Left ventricle myocardium inferior (tissue), 1 donor: Measurements from ENCODE around the gene APBA3. TPM values are rescaled to one million over a fixed set of nuclear protein-coding genes. Genes with fewer than 3 reads are reported as not detected.

Experiments used
- DNase-seq: peaks from one replicate; pipeline ENCODE4 v3.0.0-alpha.2; 2020
- H3K27ac ChIP-seq: fragments of 200-600 bp; replicated peaks from 2 replicates; pipeline ENCODE4 v1.8.0; 2021
- H3K27me3 ChIP-seq: fragments of 200-600 bp; 2 replicates; pipeline ENCODE4 v1.8.0; 2021; ENCODE audit warnings: low read depth
- H3K36me3 ChIP-seq: fragments of 200-600 bp; 2 replicates; pipeline ENCODE4 v1.8.0; 2021
- H3K4me1 ChIP-seq: fragments of 200-600 bp; 2 replicates; pipeline ENCODE4 v1.8.0; 2021
- H3K4me3 ChIP-seq: fragments of 200-600 bp; 2 replicates; pipeline ENCODE4 v1.8.0; 2021; ENCODE audit warnings: mild to moderate bottlenecking, moderate library complexity
- H3K9me3 ChIP-seq: fragments of 200-600 bp; replicated peaks from 2 replicates; pipeline ENCODE4 v1.8.0; 2021
- intact Hi-C: fragments of 100-400 bp; cut with micrococcal nuclease; formaldehyde crosslinking; loops from one replicate; pipeline ENCODE4 v1.11.0; 2022
- total RNA-seq: library from RNA; stranded (reverse); fragmentation: NEBNext Ultra II Directional; extraction: Animal tissue kit (Norgen Biotek cat#: 25700); gene quantifications from one replicate; pipeline ENCODE4 v1.2.1, GENCODE V29; 2021
- TF ChIP-seq, protein P1 (sequence below): fragments of 200-600 bp; IDR thresholded peaks from 2 replicates; pipeline ENCODE4 v1.8.0; 2021; ENCODE audit warnings: antibody characterized with exemption, mild to moderate bottlenecking, borderline replicate concordance
- donor health status: DM: no; HTN: yes; CAD: no; lungs with severe emphysema.

The APBA3 gene
- total RNA-seq, 1 donor from 2014 or later, result 14.2 TPM

DNA sequence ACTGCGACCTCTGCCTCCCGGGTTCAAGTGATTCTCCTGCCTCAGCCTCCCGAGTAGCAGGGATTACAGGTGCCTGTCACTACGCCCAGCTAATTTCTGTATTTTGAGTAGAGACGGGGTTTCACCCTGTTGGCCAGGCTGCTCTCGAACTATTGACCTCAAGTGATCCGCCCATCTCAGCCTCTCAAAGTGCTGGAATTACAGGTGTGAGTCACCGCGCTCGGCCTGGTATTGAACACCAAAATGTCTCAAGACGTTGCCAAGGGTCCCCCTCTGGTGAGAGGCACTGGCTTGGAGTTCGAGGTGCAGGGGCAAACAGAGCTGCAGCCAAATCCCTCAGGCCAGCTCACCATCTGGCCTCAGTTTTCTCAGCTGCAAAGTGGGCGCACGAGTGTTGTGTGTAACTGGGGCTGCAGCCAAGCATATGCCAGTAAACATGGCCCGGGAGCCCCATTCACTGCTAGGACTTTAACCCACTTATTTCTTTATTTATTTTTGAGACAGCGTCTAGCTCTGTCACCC is 45.3 kb downstream of the APBA3 start:
- H3K27ac ChIP-seq, result no peak overlapping the region
- peaks cover 30% of the 10 kb centered on the region for H3K27me3 ChIP-seq
- no peak overlapping the region for H3K4me3 ChIP-seq
- TF ChIP-seq, protein P1, sequence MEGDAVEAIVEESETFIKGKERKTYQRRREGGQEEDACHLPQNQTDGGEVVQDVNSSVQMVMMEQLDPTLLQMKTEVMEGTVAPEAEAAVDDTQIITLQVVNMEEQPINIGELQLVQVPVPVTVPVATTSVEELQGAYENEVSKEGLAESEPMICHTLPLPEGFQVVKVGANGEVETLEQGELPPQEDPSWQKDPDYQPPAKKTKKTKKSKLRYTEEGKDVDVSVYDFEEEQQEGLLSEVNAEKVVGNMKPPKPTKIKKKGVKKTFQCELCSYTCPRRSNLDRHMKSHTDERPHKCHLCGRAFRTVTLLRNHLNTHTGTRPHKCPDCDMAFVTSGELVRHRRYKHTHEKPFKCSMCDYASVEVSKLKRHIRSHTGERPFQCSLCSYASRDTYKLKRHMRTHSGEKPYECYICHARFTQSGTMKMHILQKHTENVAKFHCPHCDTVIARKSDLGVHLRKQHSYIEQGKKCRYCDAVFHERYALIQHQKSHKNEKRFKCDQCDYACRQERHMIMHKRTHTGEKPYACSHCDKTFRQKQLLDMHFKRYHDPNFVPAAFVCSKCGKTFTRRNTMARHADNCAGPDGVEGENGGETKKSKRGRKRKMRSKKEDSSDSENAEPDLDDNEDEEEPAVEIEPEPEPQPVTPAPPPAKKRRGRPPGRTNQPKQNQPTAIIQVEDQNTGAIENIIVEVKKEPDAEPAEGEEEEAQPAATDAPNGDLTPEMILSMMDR, result no peak
- H3K4me1 ChIP-seq, result peaks cover 21% of the 10 kb centered on the region
- no peak for DNase-seq
- no peaks in the 10 kb centered on the region for H3K9me3 ChIP-seq
- intact Hi-C loops, result no loop called here
- H3K36me3 ChIP-seq, result no peaks in the 10 kb centered on the region

DNA sequence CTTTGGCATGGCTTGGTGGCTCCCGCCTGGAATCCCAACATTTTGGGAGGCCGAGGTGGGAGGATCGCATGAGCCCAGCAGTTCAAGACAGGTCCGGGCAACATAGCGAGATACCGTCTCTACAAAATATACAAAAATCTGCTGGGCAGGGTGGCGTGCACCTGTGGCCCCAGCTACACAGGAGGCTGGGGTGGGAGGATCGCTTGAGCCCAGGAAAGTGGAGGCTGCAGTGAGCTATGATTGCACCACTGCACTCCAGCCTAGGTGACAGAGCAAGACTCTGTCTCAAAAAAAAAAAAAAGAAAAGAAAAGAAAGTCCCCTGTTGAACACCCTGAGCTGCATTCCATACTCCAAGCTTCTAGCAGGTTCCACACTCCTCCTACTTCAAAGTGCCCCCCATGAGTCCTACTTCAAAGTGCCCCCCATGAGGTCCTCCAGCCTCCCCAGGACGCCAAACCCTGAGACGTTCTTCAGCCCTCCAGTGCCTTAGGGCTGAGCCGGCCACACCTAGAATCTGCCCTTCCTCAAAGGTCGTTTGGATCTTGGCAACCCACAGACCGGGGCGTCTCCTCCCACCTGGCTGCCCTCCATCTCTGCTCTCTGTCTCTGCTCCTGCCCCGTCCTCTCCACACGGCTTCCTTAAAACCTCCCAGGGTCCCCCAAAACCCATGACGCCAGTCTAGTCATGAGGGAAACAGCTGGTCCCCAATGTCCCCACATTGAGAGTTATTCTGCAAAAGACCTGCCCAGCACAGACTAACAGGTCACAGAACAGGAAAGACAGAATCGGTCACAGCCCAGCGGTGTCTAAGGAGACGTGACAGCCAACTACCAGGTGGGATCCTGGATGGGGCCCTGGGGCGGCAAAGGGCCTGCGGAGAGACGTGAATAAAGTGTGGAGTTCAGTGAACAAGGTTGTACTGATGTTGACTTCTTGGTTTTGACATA is 48.6 kb downstream of the APBA3 start:
- no peaks in the 10 kb centered on the region for H3K9me3 ChIP-seq
- intact Hi-C loops, result no loop called here
- H3K27ac ChIP-seq, result no peak overlapping the region
- H3K27me3 ChIP-seq, result peaks cover 5% of the 10 kb centered on the region
- peaks cover 16% of the 10 kb centered on the region for H3K4me1 ChIP-seq
- no peaks in the 10 kb centered on the region for H3K36me3 ChIP-seq
- H3K4me3 ChIP-seq, result no peak overlapping the region
- TF ChIP-seq, protein P1, result no peak
- no peak for DNase-seq

DNA sequence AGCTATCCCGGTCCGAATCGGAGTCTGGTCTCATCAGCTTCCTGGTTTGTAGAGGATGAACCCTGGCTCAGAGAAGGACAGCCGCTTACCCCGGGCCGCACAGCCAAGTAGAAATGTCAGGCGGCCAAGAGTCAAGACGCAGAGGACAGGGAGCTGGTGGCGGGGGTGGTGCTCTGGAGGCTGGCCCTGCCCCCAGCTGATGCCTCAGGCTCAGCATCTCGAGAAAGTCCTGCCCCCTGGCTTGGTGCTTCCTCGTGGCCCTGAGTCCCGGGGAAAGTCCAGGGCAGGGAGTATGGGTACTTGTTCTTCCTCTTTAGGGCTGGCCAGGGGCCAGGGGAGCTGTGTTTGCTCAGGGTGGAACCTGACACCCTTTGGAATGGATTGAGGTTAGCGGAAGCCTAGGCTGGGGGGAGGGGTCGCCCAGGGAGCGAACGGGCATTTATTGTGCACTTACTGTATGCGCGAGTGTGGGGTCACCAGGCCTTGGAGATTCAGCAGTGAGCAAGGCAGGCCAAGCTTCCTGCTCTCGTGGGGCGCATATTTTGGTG is 51.2 kb downstream of the APBA3 start:
- peaks cover 20% of the 10 kb centered on the region for H3K4me1 ChIP-seq
- intact Hi-C loops, result no loop called here
- H3K9me3 ChIP-seq, result no peaks in the 10 kb centered on the region
- no peak overlapping the region for H3K4me3 ChIP-seq
- peaks cover 25% of the 10 kb centered on the region for H3K27me3 ChIP-seq
- TF ChIP-seq, protein P1, result no peak
- H3K36me3 ChIP-seq, result no peaks in the 10 kb centered on the region
- no peak overlapping the region for H3K27ac ChIP-seq
- DNase-seq, result peak; percentile 68

DNA sequence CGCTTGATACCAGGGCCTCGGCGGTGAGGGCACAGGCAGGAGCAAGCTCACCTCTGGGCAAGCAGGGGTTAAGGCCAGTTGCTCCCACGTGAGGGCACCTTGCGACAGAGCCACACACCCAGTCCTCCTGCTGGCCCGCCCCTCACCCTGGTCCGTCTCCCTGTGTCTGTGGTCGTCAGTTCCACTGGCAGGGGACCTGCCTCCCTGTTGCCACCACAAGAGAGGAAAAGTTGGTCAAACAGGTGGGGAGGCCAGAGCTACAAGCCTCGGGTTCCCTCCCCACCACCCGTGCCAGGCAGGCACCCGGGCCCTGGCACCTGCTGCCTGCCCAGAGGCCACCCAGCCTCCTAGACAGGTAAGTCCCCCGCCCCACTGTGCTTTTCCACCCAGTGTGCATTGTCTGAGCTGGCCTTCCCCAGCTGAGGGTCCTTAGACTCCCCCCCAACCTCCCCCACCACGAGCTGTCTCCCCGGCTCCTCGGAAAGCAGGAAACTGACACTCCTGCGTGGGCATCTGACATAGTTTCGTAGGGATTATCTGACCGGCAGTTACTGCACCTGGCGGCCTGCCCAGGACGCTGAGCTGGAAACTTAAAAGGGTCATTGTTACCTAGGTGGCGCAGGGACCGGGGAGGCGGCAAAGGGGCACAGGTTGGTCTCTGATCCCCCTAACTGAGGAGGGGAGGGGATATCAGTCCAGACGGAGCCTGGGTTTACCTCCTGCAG is 53.1 kb downstream of the APBA3 start, which contains the start of gene TJP3:
Gene TJP3, plus strand, starts transcription at position 178 of the 725 bp plus-strand sequence. CDS start 20,049 bp downstream, outside the sequence.
- intact Hi-C loops, result no loop called here
- no peak for DNase-seq
- Histone ChIP-seq H3K4me3 (no peak within 1 kb of the TSS), H3K4me1 (peaks cover 20% of the 10 kb centered on the region), H3K9me3 (no peaks in the 10 kb centered on the region), H3K27ac (no peak within 1 kb of the TSS), H3K27me3 (peaks cover 32% of the 10 kb centered on the region), H3K36me3 (no peaks in the 10 kb centered on the region)
- TF ChIP-seq, protein P1, result no peak

DNA sequence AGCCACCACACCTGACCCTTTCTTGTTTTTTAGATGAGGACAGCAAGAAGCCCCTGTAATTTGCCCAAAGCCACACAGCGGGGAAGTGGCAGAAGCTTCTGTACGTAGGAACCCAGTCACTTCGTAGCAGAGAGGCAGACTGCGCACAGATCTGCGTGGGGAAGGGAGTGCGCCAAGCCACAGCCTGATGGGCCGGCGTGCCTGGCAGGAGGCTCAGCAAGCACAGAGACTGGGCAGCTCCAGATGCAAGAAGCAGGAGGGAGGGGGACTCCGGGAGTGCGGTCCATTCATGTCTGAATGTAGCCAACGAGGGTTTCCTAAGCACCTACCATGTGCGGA is 53.7 kb downstream of the APBA3 start:
- Histone ChIP-seq H3K4me1 (peaks cover 15% of the 10 kb centered on the region), H3K27me3 (peaks cover 32% of the 10 kb centered on the region), H3K27ac (no peak overlapping the region), H3K4me3 (no peak overlapping the region), H3K9me3 (no peaks in the 10 kb centered on the region), H3K36me3 (no peaks in the 10 kb centered on the region)
- TF ChIP-seq, protein P1, result no peak
- DNase-seq, result no peak
- intact Hi-C loops, result no loop called here
